Airway epithelial cell (primary cell): ENCODE results near the gene OR4D5. TPM values are rescaled to one million over a fixed set of nuclear protein-coding genes. Genes with fewer than 3 reads are reported as not detected.

Experiments used
- total RNA-seq: library from RNA; depleted of rRNA; stranded (reverse); fragments of >200 nt; gene quantifications from 2 replicates; pipeline ENCODE4 v1.2.3, GENCODE V29; 2015

Gene OR4D5
- total RNA-seq = not detected in 2 replicates

DNA sequence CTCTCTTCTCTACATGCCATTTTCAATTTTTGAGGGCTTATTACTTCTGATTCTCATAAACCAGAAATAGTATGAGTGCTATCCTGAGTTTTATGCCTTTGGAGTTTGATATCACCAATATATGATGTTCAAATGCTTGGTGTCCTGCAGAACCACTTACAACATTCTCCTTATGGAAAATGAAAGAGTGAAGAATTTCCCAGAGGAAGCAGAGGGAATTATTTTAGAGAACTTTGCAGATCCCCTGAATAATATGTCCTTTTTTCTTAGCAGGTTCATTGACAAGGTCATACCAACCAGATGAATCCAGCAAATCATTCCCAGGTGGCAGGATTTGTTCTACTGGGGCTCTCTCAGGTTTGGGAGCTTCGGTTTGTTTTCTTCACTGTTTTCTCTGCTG lies at the start of gene OR4D5:
OR4D5 (plus strand) TSS at position 301 of the 400 bp plus-strand sequence; CDS start at position 301, 0 bp downstream.

DNA sequence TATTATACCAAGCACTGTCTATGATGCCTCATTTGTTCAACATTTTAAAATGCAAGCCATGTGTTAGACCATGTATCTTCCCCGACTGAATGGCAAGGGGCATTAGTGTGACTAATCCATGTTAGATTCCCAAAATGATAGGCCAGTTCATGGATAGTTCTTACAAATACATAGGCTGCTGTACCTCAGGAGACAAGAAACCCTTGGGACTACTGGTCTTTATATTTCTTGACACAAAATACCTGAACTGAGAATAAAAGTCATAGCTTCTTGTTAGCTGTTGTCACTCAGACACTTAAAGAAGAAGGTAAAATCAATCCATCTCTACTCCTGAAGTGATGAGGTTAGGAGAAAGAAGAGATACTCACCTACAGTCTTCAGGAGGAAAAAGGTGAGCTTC lies 37.5 kb upstream of the OR4D5 start, which contains the start of gene OR8D4:
OR8D4 (plus strand) TSS at position 301 of the 400 bp plus-strand sequence. CDS start 4,265 bp downstream, outside the sequence.

DNA sequence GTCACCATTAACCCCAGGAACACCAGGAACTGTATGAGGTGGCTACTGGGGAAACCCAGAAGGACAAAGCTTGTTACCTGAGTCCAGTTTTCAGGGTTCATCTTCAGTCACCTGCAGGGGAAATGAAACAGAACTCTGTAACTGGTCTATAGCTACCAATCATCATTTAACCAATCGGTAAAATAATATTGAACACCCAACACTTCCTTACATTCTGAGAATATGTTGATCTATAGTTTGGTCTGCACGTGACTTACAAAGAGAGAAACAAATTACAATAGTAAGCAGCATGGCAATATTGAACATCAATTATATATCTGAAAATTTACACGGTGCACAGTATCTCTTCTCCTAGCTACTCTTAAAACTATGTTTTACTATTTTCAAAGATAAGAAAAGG lies 4.3 kb downstream of the OR4D5 start, which contains the start of gene OR6T1:
OR6T1 (minus strand) TSS at position 101 of the 400 bp plus-strand sequence; CDS start at position 101, 0 bp downstream.

DNA sequence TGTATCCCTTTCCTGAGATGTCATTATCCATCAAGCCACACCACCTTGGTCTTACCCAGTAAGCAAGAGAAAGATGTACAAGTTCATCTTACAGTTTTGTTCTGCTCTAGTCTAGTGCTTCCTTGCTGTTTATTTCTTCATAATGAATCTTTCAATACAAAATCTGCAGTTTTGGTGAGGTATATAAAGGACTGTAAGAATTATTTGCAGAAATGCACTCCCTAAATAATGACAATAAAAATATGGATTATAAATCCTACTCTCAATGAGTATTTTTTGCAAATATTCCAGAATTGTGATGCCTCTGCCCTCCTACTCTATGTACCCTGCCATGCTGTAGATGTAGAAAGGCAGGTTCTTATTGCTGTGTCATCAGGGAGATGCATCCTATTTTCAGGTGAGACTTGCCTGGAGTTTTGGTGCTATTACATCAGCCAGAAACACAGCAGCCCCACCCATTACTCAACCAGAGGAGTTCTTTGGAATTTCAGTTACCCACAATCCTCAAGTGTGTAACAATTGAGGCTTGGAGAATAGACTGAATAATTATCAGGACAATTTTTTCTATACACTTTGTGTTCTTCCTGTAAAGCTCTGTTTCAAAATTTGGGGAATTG lies 38.4 kb downstream of the OR4D5 start, which contains the start of gene OR10S1:
OR10S1 (minus strand) TSS at position 51 of the 617 bp plus-strand sequence. CDS start 117 bp downstream, outside the sequence.

Other genes starting within 250 kb of the OR4D5 start
- 4.3 and 5.9 TPM in 2 replicates for gene ZNF202, start 198.0 kb upstream of the OR4D5 start, total RNA-seq
- not detected in 2 replicates for gene OR6X1, start 185.1 kb upstream of the OR4D5 start, total RNA-seq
- not detected in 2 replicates for gene OR6M1, start 133.3 kb upstream of the OR4D5 start, total RNA-seq
- not detected in 2 replicates for gene TMEM225, start 53.9 kb upstream of the OR4D5 start, total RNA-seq
- gene OR8D4, start 37.5 kb upstream of the OR4D5 start, total RNA-seq = not detected in 2 replicates
- not detected in 2 replicates for gene OR6T1, start 4.2 kb downstream of the OR4D5 start, total RNA-seq
- gene OR10S1, start 38.2 kb downstream of the OR4D5 start, total RNA-seq = not detected in 2 replicates
- not detected in 2 replicates for gene OR10G6, start 55.5 kb downstream of the OR4D5 start, total RNA-seq
- gene OR10G4, start 73.4 kb downstream of the OR4D5 start, total RNA-seq = not detected in 2 replicates
- gene OR10G9, start 83.4 kb downstream of the OR4D5 start, total RNA-seq = not detected in 2 replicates
- not detected in 2 replicates for gene OR10G8, start 87.2 kb downstream of the OR4D5 start, total RNA-seq
- not detected in 2 replicates for gene OR10G7, start 101.7 kb downstream of the OR4D5 start, total RNA-seq
- 7.3 and 7.8 TPM in 2 replicates for gene VWA5A, start 175.8 kb downstream of the OR4D5 start, total RNA-seq
- gene OR10D3, start 243.7 kb downstream of the OR4D5 start, total RNA-seq = not detected in 2 replicates